Naive thymus-derived CD8-positive, alpha-beta T cell (primary cell): ENCODE measurements around the gene FHIP2A. TPM values are rescaled to one million over a fixed set of nuclear protein-coding genes. Genes with fewer than 3 reads are reported as not detected.
A peak's percentile ranks its signal among the peaks of the same experiment; 100 is the strongest.
"Not testable (repeated sequence)": the region's sequence is repeated elsewhere in the genome, so short reads cannot be mapped to it uniquely, and the experiment has no call there.

Source experiments
- ATAC-seq, 2 donors: fragments of 150-1000 bp; cut with Tn5 transposase in 1 of 2; sonication (Bioruptor Pico), chemical (Tn5 transposase) in 1 of 2; 1 replicate in 1 of 2; 2 replicates in 1 of 2; pipeline ENCODE4 v1.10.0; 2021; ENCODE audit warnings: mild to moderate bottlenecking in 2 of 2, moderate library complexity in 2 of 2
- POLR2A ChIA-PET: fragments of 350-600 bp; sonication (Branson Sonifier 250); formaldehyde crosslinking; loops from one replicate; lab custom pipeline; 2021; ENCODE audit warnings: antibody characterized with exemption; lab: Charles Lee
- DNase-seq, 10 donors: peaks; one replicate each; pipeline versions ENCODE4 v3.0.0 to v3.0.0-alpha.2; 2020 to 2022
- H3K27ac Mint-ChIP-seq, 10 donors: one replicate each; pipeline ENCODE4 v1.8.0; 2020 to 2022; ENCODE audit warnings: mild to moderate bottlenecking in 10 of 10, mixed read lengths in 10 of 10, moderate library complexity in 4 of 10, inconsistent platforms in 1 of 10
- H3K27me3 Mint-ChIP-seq, 5 donors: one replicate each; pipeline ENCODE4 v1.8.0; 2021 to 2022; ENCODE audit warnings: mixed read lengths in 5 of 5
- H3K36me3 Mint-ChIP-seq, 3 donors: one replicate each; pipeline ENCODE4 v1.8.0; 2020 to 2022; ENCODE audit warnings: mixed read lengths in 3 of 3, mild to moderate bottlenecking in 2 of 3, inconsistent platforms in 1 of 3
- H3K4me1 Mint-ChIP-seq, 4 donors: one replicate each; pipeline ENCODE4 v1.8.0; 2021 to 2022; ENCODE audit warnings: mixed read lengths in 4 of 4
- H3K4me3 Mint-ChIP-seq, 10 donors: one replicate each; pipeline ENCODE4 v1.8.0; 2020 to 2022; ENCODE audit warnings: mild to moderate bottlenecking in 10 of 10, mixed read lengths in 10 of 10, moderate library complexity in 6 of 10, inconsistent platforms in 1 of 10
- H3K9me3 Mint-ChIP-seq, 9 donors: one replicate each; pipeline ENCODE4 v1.8.0; 2020 to 2022; ENCODE audit warnings: mixed read lengths in 9 of 9, mild to moderate bottlenecking in 3 of 9, inconsistent platforms in 1 of 9, moderate library complexity in 1 of 9
- polyA plus RNA-seq, 3 donors: library from polyadenylated mRNA; unstranded; fragments of 300-500 nt; fragmentation: Illumina TruSeq; gene quantifications; one replicate each; pipeline ENCODE4 v1.2.3, GENCODE V29; 2021
- total RNA-seq, 8 experiments: library from RNA in 2 of 8; stranded (reverse) in 2 of 8; gene quantifications; one replicate each; pipeline ENCODE4 v1.2.3 and lab custom pipeline; 2021 to 2026

FHIP2A gene, protein sequence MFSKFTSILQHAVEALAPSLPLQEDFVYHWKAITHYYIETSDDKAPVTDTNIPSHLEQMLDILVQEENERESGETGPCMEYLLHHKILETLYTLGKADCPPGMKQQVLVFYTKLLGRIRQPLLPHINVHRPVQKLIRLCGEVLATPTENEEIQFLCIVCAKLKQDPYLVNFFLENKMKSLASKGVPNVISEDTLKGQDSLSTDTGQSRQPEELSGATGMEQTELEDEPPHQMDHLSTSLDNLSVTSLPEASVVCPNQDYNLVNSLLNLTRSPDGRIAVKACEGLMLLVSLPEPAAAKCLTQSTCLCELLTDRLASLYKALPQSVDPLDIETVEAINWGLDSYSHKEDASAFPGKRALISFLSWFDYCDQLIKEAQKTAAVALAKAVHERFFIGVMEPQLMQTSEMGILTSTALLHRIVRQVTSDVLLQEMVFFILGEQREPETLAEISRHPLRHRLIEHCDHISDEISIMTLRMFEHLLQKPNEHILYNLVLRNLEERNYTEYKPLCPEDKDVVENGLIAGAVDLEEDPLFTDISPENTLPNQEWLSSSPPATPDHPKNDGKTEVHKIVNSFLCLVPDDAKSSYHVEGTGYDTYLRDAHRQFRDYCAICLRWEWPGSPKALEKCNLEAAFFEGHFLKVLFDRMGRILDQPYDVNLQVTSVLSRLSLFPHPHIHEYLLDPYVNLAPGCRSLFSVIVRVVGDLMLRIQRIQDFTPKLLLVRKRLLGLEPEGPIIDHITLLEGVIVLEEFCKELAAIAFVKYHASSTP
- 10 to 100 TPM; 24.8 to 25.1 TPM for total RNA-seq
- 1 to 10 TPM; 4.9 to 7.6 (median 6.5) TPM for polyA plus RNA-seq
- 23.8 to 63.7 (median 37.0) reads per million in 6 experiments for total RNA-seq (lab: John Stamatoyannopoulos, UW)

DNA sequence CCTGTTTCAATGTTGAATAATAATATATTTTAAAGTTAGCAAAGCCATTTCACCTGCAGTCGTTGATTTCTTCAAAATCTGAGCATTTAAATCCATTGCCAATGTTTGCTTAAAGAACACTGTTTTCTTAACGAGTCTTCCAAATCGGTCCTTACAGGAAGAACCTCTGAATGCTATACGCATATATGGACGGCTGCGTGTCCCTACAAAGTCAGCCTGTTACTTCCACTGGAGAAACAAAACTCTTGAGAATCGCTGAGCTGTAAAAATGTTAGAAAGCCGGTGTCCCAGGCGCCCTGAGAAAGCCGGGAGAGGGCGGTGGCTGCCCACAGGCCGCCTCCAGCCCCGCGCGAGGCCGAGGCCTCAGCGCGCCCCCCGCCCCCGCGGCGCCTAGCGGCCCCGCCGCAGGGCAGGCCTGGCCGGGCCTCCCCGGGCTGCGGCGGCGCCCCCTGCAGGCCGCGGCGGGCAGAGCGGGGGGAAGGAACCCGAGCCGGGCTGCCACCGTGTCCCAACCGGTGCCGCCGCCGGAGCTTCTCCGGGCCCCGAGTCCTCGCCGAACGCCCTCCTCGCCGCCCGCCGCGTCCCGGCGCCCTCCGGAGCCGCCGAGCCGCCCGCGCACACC is at the start of gene FHIP2A:
Gene FHIP2A, plus strand, starts transcription at position 488 of the 622 bp plus-strand sequence. CDS start 299 bp downstream, outside the sequence.
- POLR2A ChIA-PET, result interaction anchor here (0.7 to 1.5 kb wide), 8 partner anchors 12 to 517 kb away, joined by 3 to 10 read pairs (median 4); partner anchors contain the start of gene TRUB1
- ATAC-seq, result peak; percentile 90 to 91
- peaks cover 0 to 6% (median 0%) of the 10 kb centered on the region in 3 donors for H3K36me3 Mint-ChIP-seq
- H3K4me3 Mint-ChIP-seq, result peak within 1 kb of the TSS; percentile 89 to 96 (median 92)
- H3K4me1 Mint-ChIP-seq, result peaks cover 15 to 36% (median 35%) of the 10 kb centered on the region in 4 donors
- H3K27me3 Mint-ChIP-seq, result peaks cover 0 to 7% (median 2%) of the 10 kb centered on the region in 5 donors
- DNase-seq, result peak; percentile 72 to 90 (median 87)
- no peaks in the 10 kb centered on the region for H3K9me3 Mint-ChIP-seq
- H3K27ac Mint-ChIP-seq, result peak within 1 kb of the TSS; percentile 90 to 98 (median 95)

DNA sequence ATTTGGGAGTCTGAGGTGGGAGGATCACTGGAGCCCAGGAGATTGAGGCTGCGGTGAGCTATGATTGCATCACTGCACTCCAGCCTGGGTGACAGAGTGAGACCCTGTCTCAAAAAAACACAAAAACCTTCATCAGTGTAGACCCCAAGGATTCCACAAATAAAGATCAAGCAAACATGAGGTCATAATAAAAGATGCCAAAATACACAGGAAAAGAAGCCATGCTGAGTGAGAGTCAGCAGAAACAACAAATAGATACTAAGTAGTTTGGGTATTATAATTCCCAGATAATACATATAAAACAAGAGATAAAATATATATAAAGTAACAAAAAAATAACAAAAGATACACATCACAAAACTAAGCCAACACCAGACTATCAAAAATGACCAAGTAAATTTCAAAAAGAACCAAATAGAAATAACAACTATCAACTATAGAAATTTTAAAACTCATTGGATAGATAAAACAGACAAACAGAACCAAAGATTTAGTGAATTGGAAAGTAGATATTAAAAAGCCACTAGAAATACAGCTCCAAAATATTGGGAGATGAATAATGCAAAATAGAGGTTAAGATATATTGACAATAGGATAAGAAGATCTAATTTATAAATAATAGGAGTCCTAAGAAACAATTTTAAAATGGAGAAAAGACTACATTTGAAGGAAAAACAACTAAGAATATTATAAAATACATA is 48.9 kb upstream of the FHIP2A start:
- DNase-seq (no peak), ATAC-seq (no peak)
- H3K36me3 Mint-ChIP-seq, result no peaks in the 10 kb centered on the region
- no peak overlapping the region for H3K27ac Mint-ChIP-seq
- H3K9me3 Mint-ChIP-seq, result no peaks in the 10 kb centered on the region
- H3K27me3 Mint-ChIP-seq, result peaks cover 5 to 22% (median 12%) of the 10 kb centered on the region in 5 donors
- H3K4me1 Mint-ChIP-seq, result peaks cover 0 to 8% (median 6%) of the 10 kb centered on the region in 4 donors
- POLR2A ChIA-PET, result no interaction called here
- no peak overlapping the region for H3K4me3 Mint-ChIP-seq

DNA sequence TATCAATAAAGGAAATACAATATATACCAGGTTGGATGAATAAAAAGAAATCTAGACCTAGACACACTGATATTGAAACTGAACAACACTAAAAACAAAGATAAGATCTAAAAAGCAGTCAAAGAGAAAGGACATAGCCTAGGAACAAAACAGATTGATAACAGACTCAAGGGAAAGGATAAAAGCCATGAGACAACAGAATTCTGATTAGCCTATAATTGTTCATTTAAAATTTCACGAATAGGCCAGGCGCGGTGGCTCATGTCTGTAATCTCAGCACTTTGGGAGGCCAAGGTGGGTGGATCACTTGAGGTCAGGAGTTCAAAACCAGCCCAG is 48.4 kb upstream of the FHIP2A start:
- DNase-seq, result no peak
- no peak overlapping the region for H3K4me3 Mint-ChIP-seq
- peaks cover 0 to 8% (median 6%) of the 10 kb centered on the region in 4 donors for H3K4me1 Mint-ChIP-seq
- ATAC-seq, result no peak
- POLR2A ChIA-PET, result no interaction called here
- peaks cover 9 to 24% (median 12%) of the 10 kb centered on the region in 5 donors for H3K27me3 Mint-ChIP-seq
- no peaks in the 10 kb centered on the region for H3K9me3 Mint-ChIP-seq
- no peaks in the 10 kb centered on the region for H3K36me3 Mint-ChIP-seq
- no peak overlapping the region for H3K27ac Mint-ChIP-seq

DNA sequence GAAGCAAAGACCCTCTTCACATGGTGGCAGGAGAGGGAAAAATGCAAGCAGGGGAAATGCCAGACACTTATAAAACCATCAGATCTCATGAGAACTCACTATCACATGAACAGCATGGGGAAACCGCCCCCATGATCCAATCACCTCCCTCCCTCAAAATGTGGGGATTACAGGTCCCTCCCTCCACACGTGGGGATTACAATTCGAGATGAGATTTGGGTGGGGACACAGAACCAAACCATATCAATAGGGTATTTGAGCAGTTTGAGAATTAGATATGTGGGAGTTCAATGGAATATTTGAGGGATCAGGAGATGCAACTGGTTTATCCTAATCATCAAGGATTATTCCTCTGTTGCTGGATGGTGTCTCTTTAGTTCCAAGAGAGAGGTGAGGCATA is 46.5 kb upstream of the FHIP2A start:
- H3K27me3 Mint-ChIP-seq, result peaks cover 8 to 23% (median 12%) of the 10 kb centered on the region in 5 donors
- H3K27ac Mint-ChIP-seq, H3K4me3 Mint-ChIP-seq, H3K4me1 Mint-ChIP-seq, H3K36me3 Mint-ChIP-seq, POLR2A ChIA-PET, DNase-seq, H3K9me3 Mint-ChIP-seq, ATAC-seq: not testable (repeated sequence)

DNA sequence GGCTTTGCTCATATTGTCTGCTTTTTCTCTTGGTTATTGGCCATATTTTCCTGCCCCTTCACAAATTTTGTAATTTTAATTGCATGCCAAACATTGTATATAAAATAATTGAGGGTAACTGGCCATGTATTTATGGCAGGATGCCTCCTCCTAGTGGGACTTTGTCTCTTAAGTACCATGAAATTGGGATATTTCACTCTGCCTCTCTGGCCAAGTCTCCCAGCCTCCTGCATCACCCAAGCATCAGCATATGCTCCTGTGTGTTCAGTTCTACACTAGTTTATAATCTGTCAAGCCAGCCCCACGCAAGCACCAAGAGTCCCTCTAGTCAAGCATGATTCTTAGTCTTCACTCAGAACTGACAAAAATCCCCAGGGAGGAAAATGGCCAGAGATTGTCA is 44.2 kb upstream of the FHIP2A start:
- Mint-ChIP-seq H3K4me3 (no peak overlapping the region), H3K27me3 (peaks cover 6 to 25% (median 9%) of the 10 kb centered on the region in 5 donors), H3K27ac (no peak overlapping the region), H3K4me1 (no peaks in the 10 kb centered on the region), H3K9me3 (no peaks in the 10 kb centered on the region), H3K36me3 (no peaks in the 10 kb centered on the region)
- DNase-seq (no peak), ATAC-seq (no peak)
- POLR2A ChIA-PET, result no interaction called here

DNA sequence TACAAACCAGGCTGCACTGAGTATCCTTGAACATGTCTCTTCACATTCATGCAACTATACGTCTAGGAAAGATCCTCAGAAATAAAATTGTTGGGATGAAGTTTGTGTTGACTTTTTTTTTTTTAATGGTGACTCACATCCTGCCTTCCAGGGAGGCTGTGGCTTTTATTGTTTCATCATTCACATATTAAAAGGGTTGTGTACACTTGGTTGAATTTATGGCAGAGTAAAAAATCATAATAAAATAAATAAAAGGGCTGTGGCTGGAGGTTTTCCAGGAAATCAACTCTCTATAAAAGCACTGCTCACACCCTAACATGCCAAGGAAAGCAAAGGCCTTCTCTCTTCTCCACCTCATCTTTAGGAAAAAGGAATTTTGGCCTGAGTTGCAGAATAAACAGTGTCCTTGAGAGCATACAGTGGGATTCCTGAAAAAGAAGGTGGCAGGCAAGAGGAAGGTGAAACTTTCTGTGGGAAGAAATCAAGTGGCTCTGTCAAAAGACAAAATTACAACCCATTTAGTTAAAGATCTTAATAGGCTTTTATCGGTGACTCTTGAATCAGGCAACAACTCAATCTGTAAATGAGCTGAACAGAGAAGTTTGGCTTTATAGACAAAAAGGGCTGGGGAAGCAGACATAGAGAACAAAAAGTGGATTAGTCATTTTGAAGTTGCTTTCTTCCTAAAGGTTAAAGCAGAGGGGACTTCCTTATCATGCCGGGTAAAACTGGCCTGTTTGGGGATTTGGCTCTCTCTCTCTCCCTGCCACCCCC is 41.6 kb upstream of the FHIP2A start:
- Mint-ChIP-seq H3K4me3 (no peak overlapping the region), H3K36me3 (no peaks in the 10 kb centered on the region), H3K4me1 (no peaks in the 10 kb centered on the region), H3K27ac (no peak overlapping the region), H3K27me3 (peaks cover 6 to 29% (median 14%) of the 10 kb centered on the region in 5 donors), H3K9me3 (no peaks in the 10 kb centered on the region)
- DNase-seq, result no peak
- POLR2A ChIA-PET, result no interaction called here
- no peak for ATAC-seq

DNA sequence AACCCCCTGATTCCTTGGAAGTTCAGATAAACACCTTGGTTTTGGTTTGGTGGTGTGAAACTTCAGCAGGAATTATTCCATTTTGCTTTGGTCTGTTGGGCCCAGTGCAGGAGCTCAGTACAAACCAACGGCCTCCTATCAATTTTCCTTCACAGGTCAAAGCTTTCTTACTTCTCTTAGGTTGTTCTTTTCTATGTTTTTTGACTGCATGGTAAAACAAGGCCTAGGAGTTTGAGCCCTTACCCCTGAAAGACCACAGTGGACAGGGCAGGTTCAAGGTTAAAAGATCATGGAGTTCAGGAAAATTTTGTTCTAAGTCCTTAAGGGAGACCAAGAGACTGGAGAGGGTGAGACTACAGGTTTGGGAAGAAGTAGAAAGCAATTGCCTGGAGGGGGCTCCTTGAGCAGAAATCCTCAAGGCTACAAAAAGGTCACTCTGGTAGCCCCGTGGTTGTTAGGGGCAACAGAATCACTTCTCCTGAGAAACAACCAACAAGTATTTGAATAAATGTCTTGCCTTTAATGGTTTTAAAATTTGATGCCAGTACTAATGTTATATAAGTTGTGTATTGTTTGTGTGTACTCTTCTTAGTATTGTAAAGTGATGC is 40.9 kb upstream of the FHIP2A start:
- no peak for DNase-seq
- H3K27ac Mint-ChIP-seq, result no peak overlapping the region
- no peaks in the 10 kb centered on the region for H3K36me3 Mint-ChIP-seq
- H3K4me1 Mint-ChIP-seq, result no peaks in the 10 kb centered on the region
- no peaks in the 10 kb centered on the region for H3K9me3 Mint-ChIP-seq
- ATAC-seq, result no peak
- H3K4me3 Mint-ChIP-seq, result no peak overlapping the region
- POLR2A ChIA-PET, result no interaction called here
- peaks cover 6 to 29% (median 14%) of the 10 kb centered on the region in 5 donors for H3K27me3 Mint-ChIP-seq

DNA sequence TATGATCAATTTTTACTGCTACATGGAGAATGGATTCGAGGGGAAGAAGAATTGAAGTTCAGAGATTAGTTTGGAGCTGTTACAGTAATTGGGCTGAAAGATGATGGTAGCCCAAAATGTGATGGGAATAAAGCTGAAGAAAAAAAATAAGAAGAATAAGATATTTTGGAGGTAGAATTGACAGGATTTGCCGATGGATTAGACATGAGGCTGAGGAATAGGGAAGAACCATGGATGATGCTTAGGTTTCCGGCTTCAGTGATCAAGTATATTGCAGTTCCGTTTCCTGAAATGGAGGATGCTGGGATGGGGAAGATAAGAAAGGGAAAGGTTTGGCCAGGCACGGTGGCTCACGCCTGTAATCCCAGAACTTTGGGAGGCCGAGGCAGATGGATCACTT is 38.9 kb upstream of the FHIP2A start:
- Mint-ChIP-seq H3K4me1 (no peaks in the 10 kb centered on the region), H3K4me3 (no peak overlapping the region), H3K36me3 (no peaks in the 10 kb centered on the region), H3K9me3 (no peaks in the 10 kb centered on the region), H3K27ac (no peak overlapping the region), H3K27me3 (peaks cover 5 to 24% (median 12%) of the 10 kb centered on the region in 5 donors)
- POLR2A ChIA-PET, result no interaction called here
- DNase-seq, result no peak
- no peak for ATAC-seq

DNA sequence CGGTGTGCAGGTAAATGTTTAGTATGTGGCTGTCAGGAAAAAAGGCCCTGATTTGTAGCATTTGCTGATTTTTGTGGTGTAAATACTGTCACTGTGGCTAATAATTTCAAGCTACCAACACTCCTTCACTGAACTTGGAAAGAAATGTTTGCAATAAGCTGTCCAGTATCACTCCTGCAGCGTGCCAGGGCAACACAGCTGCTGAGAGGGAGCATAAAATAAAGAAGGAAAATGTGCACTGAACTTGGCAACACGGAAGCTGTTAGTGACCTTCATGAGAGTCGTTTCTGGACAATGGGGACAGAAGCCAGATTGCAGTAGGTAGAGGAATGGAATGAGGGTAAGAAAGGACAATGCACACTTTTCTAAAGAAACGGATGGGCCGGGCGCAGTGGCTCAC is 37.9 kb upstream of the FHIP2A start:
- ATAC-seq (no peak), DNase-seq (no peak)
- no peak overlapping the region for H3K27ac Mint-ChIP-seq
- H3K9me3 Mint-ChIP-seq, result no peaks in the 10 kb centered on the region
- POLR2A ChIA-PET, result no interaction called here
- H3K4me3 Mint-ChIP-seq, result no peak overlapping the region
- H3K4me1 Mint-ChIP-seq, result no peaks in the 10 kb centered on the region
- H3K27me3 Mint-ChIP-seq, result peaks cover 3 to 20% (median 7%) of the 10 kb centered on the region in 5 donors
- no peaks in the 10 kb centered on the region for H3K36me3 Mint-ChIP-seq

DNA sequence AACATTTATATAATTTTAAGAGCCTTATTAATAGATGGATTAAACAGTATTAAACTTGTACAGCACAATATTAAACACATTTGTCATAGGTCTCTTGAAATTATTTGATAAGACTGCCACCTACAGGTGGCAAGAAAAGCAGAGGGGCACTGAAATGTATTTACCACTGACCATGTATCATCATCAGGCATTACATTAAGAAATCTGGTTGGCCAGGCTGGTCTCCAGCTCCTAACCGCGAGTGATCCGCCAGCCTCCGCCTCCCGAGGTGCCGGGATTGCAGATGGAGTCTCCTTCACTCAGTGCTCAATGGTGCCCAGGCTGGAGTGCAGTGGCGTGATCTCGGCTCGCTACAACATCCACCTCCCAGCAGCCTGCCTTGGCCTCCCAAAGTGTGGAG is 35.1 kb upstream of the FHIP2A start:
- H3K9me3 Mint-ChIP-seq, POLR2A ChIA-PET, H3K36me3 Mint-ChIP-seq, H3K27ac Mint-ChIP-seq, H3K4me1 Mint-ChIP-seq, H3K4me3 Mint-ChIP-seq: not testable (repeated sequence)
- DNase-seq (peak in 4 of 10 donors; percentile 2 to 48 (median 42)), ATAC-seq (peak in 1 of 2 donors; percentile 78)
- H3K27me3 Mint-ChIP-seq, result peaks cover 2 to 13% (median 5%) of the 10 kb centered on the region in 5 donors

DNA sequence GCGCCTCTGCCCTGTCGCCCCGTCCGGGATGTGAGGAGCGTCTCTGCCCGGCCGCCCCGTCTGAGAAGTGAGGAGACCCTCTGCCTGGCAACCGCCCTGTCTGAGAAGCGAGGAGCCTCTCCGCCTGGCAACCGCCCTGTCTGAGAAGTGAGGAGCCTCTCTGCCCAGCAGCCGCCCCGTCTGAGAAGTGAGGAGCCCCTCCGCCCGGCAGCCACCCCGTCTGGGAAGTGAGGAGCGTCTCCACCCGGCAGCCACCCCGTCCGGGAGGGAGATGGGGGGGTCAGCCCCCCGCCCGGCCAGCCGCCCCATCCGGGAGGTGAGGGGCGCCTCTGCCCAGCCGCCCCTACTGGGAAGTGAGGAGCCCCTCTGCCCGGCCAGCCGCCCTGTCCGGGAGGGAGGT is 34.4 kb upstream of the FHIP2A start:
- H3K9me3 Mint-ChIP-seq, ATAC-seq, H3K36me3 Mint-ChIP-seq, H3K4me1 Mint-ChIP-seq, H3K4me3 Mint-ChIP-seq, DNase-seq, POLR2A ChIA-PET, H3K27ac Mint-ChIP-seq: not testable (repeated sequence)
- H3K27me3 Mint-ChIP-seq, result peaks cover 2 to 13% (median 5%) of the 10 kb centered on the region in 5 donors
